Suprapubic skin (tissue), 3 donors: Measurements from ENCODE around the gene DCBLD1.

ENCODE experiments used
- POLR2AphosphoS5 ChIP-seq, 3 donors: sonication (generic); formaldehyde crosslinking; IDR thresholded peaks; one replicate each; pipeline ENCODE4 v1.6.1; 2017; ENCODE audit warnings: antibody characterized with exemption in 3 of 3
- TF ChIP-seq, protein P1 (sequence below), 2 donors: fragments of 200-600 bp in 1 of 2; fragments of 450-650 bp in 1 of 2; sonication (generic) in 1 of 2; IDR thresholded peaks; one replicate each; pipeline ENCODE4 v1.5.1; 2016 to 2019; ENCODE audit warnings: antibody characterized with exemption in 2 of 2, mild to moderate bottlenecking in 1 of 2, moderate library complexity in 1 of 2

DNA sequence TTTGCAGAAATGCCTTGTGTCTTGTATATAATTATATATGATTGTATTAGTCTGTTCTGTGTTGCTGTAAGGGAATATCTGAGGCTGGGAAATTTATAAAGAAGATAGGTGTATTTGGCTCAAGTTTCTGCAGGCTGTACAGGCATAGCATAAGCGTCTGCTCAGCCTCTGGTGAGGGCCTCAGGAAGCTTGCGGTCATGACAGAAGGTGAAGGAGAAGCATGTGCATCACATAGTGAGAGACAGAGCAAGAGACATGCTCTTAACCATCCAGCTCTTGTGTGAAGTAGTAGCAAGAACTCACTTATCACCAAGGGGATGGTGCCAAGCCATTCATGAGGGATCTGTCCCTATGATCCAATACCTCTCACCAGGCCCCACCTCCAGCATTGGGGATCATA lies 6.5 kb downstream of the DCBLD1 start:
- TF ChIP-seq, protein P1, sequence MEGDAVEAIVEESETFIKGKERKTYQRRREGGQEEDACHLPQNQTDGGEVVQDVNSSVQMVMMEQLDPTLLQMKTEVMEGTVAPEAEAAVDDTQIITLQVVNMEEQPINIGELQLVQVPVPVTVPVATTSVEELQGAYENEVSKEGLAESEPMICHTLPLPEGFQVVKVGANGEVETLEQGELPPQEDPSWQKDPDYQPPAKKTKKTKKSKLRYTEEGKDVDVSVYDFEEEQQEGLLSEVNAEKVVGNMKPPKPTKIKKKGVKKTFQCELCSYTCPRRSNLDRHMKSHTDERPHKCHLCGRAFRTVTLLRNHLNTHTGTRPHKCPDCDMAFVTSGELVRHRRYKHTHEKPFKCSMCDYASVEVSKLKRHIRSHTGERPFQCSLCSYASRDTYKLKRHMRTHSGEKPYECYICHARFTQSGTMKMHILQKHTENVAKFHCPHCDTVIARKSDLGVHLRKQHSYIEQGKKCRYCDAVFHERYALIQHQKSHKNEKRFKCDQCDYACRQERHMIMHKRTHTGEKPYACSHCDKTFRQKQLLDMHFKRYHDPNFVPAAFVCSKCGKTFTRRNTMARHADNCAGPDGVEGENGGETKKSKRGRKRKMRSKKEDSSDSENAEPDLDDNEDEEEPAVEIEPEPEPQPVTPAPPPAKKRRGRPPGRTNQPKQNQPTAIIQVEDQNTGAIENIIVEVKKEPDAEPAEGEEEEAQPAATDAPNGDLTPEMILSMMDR (IDR thresholded peaks at IDR 0.05) = no peak
- TF ChIP-seq POLR2AphosphoS5 (IDR thresholded peaks at IDR 0.05) = no peak
